Pulmonary artery endothelial cell (primary cell): ENCODE measurements around the gene CKB. TPM values are rescaled to one million over a fixed set of nuclear protein-coding genes. Genes with fewer than 3 reads are reported as not detected.
"Not testable (repeated sequence)": the region's sequence is repeated elsewhere in the genome, so short reads cannot be mapped to it uniquely, and the experiment has no call there.

Experiments
- DNase-seq: peaks from one replicate; pipeline ENCODE4 v3.0.0-alpha.2; 2011; ENCODE audit warnings: low read depth, low spot score
- total RNA-seq: library from RNA; depleted of rRNA; stranded (reverse); fragments of >200 nt; gene quantifications from 2 replicates; pipeline ENCODE4 v1.2.3, GENCODE V29; 2014

CKB gene
- total RNA-seq, 1 donor from 2014 or later = 3.9 TPM

DNA sequence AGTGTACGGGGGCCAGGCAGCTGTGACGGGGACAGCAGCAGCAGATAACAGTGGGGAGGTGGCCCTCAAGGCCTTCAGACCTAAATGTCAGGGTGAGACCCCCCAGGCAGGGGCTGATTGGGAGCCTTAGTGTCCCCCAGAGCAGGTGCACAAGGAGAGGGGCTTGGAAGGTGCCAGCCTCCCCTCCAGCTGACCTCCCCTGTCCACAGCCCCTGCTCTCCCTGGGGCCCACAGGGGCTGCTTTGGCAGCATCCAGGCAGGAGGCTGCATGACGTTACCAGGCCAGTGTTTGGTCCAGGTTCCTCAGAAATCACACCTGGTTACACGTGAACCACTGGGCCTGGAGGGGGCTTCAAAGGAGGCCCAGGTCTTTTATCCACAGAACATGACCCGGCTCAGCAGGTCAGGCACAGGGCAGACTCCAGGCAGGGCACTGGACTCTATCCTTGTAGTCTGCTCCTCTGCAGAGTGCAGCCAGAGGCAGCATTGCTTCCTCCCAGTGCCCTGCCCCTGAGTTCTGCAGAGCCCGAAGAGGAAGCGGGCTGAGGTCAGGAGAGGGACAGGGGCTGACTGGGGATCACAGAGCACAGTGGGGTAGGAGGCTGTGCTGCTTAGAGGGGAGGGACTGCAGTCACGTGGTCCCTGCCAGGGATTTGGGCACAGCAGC lies 3.8 kb upstream of the CKB start:
- DNase-seq = no peak

GRCh38 chr14:103525430-103526246 lies 3.0 kb upstream of the CKB start:
- DNase-seq = not testable (repeated sequence)

- DNase-seq = no peak
Observed at GRCh38 chr14:103524002-103524935, 1.6 kb upstream of the CKB start.

DNA sequence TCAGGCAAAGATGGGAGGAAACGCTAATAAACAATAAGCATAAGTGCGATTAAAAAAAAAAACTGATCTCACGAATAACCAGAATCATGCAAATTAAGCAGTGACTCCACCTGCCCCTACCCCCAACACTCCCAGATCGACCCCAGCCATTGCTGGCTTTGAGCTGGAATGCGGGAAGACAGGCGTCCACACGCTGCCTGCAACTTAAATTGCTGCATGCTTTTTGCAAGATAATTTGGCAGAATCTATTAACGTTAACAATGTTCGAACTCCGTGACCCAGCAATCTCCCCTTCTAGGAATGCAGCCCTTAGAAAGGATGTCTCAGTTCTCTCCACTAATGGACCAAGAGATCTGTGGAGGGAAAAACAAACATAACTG lies 935 bp upstream of the CKB start:
- no peak for DNase-seq

GRCh38 chr14:103521951-103522563 lies 573 bp downstream of the CKB start:
- DNase-seq = no peak

GRCh38 chr14:103521438-103521950 lies 1.1 kb downstream of the CKB start:
- no peak for DNase-seq

GRCh38 chr14:103520657-103521437 lies 1.8 kb downstream of the CKB start:
- no peak for DNase-seq

DNA sequence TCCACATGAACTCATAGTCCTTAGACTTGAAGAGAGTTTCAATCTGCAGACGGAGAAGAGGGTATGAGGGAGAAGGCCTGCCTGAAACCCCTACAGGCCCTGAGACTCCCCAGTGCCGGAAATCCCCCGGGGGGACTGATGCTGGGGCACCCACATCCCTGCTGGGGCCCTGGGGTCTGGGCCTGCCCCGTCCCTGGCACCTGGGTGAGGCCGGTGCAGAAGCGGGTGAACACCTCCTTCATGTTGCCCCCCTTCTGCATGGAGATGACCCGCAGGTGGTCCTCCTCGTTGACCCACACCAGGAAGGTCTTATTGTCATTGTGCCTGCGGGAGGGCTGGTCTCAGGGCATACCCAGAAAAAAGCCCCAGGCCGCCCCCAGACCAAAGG lies 2.4 kb downstream of the CKB start:
- DNase-seq = no peak

DNA sequence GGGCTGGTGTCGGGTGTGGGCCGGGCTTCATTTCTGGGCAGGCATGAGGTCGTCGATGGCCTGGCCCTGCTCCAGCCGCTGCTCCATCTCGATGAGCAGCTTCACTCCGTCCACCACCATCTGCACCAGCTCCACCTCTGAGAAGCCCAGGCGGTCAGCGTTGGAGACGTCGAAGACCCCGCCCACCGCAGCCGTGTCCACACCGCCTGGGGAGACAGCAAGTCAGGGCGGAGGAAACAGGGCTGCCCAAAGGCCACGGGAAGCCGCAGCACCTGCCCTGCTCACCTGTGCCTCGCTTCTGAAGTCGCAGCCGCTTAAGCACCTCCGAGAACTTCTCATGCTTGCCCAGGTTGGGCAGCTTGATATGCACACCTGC lies 2.8 kb downstream of the CKB start:
- no peak for DNase-seq

GRCh38 chr14:103519043-103519836 lies 3.4 kb downstream of the CKB start:
- no peak for DNase-seq

GRCh38 chr14:103518422-103519042 lies 4.1 kb downstream of the CKB start:
- DNase-seq = no peak

DNA sequence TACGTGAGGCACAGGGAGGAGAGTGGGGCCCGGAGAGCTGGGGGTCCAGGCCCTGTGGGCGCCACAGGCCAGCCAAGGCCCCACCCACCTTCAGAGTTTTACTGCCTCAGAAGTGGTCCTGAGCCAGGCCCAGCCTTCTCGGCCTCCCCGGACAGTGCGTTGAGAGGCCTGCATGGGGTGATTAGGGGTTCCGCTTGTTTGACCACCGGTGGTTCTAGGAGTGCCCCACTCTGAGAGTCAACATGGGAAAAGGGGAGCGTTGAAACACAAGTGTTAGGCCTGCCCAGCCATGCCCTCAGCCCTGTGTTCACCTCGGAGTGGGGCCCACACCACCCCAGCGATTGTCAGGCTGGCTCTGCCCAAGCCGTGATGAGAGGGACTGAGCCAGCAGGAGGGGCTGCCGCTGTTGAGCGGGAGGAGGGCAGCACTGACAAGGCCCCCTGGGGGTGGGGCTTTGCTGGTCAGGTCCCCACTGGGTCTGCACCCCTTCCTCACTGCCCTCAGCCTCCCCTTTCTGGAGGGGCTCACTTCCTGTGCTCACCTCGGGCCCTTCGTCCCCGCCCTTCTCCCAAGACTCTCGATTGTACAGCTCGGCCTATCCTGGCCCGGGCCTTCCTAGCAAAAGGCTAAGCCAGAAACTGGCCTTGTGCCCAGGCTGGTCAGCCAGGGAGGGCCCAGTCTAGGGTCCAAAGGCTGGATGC lies 4.8 kb downstream of the CKB start:
- no peak for DNase-seq

DNA sequence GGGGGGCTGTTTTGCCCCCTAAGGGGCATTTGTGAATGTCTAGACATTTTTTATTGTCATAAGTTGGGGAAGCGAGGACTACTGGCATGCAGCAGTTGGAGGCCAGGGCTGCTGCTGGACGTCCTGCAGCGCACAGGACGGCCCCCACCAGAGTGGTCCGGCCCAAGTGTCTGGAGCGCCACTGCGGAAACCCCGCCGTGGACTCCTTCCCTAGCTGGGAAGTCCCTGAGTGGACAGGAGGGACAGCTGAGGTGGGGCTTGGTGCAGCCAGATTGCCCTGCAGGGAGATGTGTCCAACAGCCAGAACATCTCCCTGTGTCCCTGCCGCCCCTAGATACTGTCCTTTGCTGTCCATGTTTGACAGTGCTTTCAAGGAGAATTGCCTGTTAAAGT lies 5.5 kb downstream of the CKB start:
- DNase-seq = no peak

DNA sequence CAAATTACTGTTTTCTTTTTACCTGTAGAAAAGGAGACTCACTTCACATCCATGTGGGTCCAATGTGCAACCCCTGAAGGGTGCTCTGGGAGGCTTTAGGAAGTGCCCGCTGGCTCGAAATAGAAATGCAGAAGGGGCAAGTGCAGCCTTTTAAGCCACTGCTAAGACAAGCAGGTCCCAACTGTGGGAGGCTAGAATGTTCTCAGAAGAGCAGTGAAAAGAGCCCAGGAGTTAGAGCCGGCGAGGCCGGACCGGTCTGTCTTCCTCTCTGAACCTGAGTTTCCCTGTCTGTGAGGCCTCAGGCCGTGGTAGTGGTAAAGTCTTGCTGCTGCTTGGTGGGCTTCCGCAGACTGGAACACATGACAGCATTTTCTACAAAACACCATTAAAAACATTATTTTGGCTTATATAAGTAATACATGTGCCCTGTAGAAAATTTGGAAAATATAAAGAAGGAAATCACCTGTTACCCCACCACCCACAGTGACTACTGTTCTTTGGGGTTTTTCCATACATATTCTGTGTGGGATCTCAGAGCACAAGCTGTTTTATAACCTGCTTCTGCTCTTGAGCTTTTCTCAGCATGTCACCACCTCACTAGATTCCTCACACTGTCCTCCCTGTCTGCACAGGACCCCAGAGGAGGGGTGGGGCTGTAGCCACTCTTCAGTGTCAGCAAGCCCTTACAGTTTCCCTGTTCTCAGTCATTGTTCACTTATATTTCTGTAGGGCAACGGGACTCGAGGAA lies 6.0 kb downstream of the CKB start:
- no peak for DNase-seq

GRCh38 chr14:103514596-103515421 lies 7.8 kb downstream of the CKB start:
- no peak for DNase-seq

DNA sequence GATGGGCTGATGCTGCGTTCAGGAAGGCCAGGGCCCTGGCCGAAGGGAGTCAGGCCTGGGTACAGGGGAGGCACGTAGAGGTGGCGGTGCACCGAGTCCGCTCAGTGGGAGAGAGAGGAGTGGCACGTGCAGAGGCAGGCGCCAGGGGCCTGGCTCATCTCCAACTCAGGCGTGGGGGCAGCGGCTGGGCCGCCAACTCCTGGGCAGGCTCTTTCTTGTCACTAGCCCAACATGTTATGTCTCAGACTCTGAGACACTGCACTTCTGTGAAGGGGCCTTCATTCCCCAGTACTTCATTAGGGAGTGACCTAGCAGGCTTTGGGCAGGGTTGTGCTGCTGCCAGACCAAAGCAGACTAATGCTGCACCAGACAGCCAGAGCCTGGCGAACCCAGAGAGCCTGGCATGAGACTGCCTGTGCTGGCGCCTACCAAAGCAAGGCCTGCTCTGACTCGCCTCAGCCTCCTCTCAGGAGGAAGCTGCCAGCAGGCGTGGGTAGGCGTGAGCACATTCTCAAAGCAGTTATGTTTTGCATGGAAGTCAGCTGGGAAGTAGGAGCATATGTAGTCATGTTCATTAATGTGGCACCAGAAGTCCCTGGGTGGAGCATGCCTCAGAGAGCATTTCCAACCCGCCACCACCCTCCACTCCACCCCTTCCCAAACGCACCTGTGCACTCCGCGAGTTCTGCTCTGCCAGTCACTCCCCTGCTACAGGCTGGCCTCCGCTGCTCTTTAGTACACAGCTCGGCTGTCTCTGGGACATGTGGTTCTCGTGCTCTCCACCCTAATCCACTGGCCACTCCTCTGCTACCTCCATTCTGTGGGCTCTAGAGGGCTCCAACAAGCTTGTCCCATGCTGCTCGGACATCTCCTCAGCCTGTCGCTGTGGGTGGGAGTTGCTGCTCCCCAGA lies 9.7 kb downstream of the CKB start:
- no peak for DNase-seq
